Anterior cingulate cortex (tissue), 58 donors: ENCODE measurements around the gene TMEM181.
"Not testable (repeated sequence)": the region's sequence is repeated elsewhere in the genome, so short reads cannot be mapped to it uniquely, and the experiment has no call there.

ENCODE experiments used
- DNase-seq, 58 donors: peaks; one replicate each; lab custom pipeline; 2025; lab: John Stamatoyannopoulos, UW

The TMEM181 gene

DNA sequence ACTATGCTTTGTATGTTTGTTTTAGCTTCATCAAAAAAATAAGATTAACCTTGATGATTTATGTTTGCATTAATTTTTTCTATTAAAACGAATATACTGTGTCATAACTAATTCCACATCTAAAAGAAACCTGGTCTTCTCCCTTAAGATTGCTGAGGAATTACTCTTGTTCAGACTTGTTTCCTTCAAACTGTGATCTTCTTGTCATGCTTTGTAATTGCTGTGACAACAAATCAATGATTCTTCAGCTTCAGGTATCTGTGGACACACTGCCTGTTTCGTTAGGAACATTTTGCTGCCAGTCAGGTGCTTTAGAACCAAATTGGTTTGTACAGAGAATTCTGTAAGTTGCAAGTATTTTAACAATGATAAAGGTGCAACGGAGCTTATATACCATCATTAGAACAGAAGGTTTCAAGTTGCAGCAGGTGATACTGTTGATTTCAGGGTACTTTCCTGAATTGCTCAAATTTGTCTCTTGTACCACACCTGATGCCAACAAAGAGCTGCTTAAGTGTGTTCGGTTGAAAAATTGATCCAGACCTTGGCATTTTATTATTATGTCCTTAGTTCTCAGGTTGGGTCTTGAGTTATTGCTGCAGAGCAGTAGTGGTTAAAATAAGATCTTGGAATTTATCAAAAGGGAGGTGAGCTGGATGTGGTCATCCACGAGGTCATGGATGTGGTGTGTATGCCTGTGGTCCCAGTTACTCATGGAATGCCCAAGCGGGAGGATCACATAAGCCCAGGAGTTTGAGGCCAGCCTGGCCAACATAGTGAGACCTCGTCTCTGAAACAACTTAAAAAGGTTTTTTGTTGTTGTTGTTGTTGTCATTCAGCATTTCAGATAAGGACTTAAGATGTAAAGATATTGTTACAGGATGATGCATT, 109.5 kb downstream of the TMEM181 start:
- no peak for DNase-seq

DNA sequence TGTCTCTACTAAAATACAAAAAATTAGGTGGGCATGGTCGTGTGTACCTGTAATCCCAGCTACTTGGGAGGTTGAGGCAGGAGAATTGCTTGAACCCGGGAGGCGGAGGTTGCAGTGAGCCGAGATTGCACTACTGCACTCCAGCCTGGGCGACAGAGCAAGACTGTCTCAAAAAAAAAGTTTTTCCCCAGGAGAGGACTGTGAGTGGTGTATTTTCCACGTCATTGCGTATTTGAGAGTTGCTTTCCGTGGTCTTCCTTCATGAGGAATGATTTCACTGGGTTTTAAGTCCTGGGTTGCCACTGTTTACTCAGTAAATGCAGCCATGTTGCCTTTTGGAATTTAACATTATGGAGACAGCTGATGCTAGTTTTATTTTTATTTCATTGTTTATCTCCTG, 112.2 kb downstream of the TMEM181 start:
- not testable (repeated sequence) for DNase-seq

DNA sequence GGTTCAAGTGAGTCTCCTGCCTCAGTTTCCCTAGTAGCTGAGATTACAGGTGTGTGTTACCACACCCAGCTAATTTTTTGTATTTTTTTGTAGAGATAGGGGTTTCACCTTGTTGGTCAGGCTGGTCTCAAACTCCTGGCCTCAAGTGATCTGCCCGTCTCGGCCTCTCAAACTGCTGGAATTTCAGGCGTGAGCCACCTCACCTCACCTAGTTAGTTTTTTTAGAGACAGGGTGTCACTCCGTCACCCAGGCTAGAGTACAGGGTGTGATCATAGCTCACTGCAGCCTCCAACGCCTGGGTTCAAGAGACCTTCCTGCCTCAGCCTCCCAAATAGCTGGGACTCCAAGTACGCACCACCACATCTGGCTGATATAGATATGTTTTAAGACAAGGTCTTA, 112.8 kb downstream of the TMEM181 start:
- no peak for DNase-seq

DNA sequence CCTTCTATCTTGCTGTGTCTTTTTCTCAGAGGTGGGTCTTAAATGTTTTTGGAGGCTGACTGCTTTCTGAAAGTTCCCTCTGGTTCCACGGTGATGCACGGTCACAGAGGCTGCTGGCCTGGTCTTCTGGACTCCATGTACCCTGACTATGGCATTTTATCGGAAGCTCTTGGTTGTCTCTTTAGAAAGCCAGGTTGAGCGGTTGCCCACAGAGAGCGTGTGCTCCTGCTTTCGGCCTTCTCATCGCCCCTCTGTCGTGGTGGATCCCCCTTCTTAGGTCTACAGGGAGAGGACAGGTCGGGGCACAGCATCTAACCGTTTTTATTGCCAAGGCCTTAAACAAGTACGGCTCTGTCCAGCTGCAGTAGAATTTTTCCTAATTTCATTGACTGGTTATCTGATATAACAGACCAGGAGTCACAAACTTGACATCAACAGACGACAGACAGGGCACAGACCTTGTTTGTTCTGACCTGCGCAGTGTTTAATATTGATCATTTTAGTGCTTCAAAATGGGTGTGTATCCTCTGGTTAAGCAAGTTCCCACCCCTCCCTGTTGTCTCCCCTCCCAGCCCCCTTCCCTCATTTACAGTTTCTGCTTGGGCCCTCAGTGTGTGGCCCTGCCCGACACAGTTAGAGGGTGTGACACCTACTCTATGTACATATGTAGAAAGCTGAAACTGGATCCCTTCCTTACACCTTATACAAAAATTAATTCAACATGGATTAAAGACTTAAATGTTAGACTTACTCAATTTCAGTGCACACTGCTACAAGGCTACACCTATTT, 114.6 kb downstream of the TMEM181 start:
- no peak for DNase-seq

DNA sequence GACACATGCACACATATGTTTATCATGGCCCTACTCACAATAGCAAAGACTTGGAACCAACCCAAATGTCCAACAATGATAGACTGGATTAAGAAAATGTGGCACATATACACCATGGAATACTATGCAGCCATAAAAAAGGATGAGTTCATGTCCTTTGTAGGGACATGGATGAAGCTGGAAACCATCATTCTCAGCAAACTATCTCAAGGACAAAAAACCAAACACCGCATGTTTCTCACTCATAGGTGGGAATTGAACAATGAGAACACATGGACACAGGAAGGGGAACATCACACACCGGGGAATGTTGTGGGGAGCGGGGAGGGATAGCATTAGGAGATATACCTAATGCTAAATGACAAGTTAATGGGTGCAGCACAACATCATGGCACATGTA, 117.2 kb downstream of the TMEM181 start:
- DNase-seq, result not testable (repeated sequence)

DNA sequence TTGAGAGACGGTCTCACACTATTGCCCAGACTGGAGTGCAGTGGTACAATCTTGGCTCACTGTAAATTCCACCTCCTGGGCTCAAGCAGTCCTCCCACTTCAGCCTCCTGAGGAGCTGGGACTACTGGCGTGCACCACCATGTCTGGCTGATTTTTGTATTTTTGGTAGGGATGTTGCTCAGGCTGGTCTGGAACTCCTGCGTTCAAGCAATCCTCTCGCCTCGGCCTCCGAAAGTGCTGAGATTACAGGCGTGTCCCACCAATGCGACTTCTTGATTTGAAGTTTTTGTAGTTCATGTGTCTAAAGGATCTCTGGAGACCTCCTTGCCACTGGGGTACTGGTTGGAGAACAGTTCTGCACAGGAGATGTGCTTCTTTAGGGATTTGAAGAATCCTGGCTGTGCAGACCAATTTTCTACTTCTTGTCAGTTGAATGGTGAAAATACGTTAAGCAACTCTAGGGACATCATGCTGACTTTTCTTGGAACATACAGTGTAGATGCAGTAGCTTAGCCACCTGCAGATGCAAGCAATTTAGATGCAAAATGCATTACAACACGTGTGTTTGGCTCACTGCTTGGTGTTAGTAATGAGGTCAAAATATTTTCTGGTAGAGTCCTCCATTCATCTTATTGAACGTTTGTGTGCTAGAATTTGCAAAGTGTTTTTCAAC, 118.2 kb downstream of the TMEM181 start:
- DNase-seq, result no peak

DNA sequence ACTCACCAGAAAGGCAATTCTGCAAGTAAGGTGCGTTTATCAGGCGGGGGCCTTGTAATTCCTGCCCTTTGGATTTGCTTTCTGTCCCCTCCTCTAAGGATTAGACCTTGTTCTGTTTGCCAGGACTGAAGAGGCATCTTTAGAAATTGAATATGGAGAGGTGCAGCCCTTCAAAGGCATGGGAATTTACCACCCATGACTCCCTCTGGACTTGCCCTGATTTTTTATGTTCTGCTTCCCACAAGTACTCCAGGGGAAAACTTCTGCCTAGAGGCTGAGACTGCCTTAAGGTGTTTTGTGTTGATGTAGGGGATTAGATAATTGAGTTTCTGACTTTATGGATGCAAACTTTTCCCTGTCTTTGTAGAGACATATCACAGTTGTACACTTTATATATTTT, 120.1 kb downstream of the TMEM181 start:
- DNase-seq, result no peak

DNA sequence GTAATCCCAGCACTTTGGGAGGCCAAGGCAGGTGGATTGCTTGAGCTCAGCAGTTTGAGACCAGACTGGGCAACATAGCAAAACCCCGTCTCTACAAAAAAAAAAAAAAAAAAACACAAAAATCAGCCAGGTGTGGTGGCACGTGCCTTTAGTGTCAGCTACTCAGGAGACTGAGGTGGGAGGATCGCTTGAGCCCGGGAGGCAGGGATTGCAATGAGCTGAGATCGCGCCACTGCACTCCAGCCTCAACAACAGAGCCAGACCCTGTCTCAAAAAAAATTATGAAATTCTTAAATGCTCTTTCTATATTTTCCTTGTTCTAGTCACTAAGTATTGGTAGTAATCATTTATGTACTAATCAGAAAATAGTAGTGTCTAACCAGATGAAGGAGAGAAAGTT, 120.6 kb downstream of the TMEM181 start:
- DNase-seq, result no peak

DNA sequence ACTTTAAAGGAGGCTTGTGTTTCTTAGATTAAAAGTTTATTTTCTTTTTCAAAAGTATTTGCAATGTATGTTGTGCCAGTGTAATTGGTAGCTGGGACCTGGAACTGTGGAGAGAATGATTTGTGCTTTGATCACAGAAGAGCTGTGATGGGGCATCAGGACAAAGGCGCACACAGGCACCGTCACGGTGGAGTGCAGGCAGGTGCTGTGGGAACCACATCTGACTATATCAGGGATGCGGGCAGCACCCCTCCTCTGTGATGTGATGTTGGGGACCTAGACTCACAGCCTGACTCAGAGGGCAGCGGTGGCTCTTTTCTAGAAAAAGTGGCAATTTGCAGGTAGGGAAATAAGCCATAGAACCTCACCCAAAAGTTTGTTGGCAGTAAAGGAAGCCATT, 124.4 kb downstream of the TMEM181 start:
- DNase-seq, result no peak

DNA sequence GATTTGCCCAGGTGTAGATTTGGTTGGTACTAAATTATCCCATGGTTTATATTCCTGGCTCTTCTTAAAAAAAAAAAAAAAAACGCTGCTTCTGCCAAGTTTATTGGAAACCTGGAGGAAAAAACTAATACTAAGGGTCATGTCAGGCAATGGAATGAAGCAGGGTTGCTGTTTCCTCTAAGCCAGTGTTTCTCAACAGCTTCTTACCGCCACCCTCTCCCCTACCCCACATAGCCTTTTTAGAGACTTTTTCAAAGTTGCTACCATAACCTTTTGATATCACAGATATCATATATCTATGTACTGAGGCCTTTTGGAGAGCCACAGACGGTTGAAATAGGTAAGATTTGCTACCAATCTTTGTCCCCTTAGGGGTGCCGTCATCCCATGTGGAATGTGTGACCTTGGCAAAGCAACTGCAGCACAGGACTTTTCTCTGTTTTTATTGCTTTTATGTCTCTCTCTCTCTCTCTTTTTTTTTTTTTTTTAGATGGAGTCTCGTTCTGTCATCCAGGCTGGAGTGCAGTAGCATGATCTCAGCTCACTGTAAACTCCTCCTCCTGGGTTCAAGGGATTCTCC, 124.9 kb downstream of the TMEM181 start:
- DNase-seq, result no peak
